22Rv1 (cell line): ENCODE results near the gene CRISP1.

ENCODE experiments used
- CTCF ChIP-seq: fragments of 450-650 bp; IDR thresholded peaks from 2 replicates; pipeline ENCODE4 v1.5.1; 2017; ENCODE audit warnings: mild to moderate bottlenecking
- ZFX ChIP-seq: fragments of 450-650 bp; IDR thresholded peaks from 2 replicates; pipeline ENCODE4 v1.6.1; 2017; ENCODE audit warnings: antibody characterized with exemption, borderline replicate concordance

GRCh38 chr6:49801525-49801924, 64.8 kb downstream of the CRISP1 start:
- TF ChIP-seq CTCF (no peak), ZFX (no peak)
